ENCODE measurements around the gene SPIB. TPM values are rescaled to one million over a fixed set of nuclear protein-coding genes. Genes with fewer than 3 reads are reported as not detected.

Gene SPIB
- total RNA-seq, 1 donor from 2014 or later = not detected

DNA sequence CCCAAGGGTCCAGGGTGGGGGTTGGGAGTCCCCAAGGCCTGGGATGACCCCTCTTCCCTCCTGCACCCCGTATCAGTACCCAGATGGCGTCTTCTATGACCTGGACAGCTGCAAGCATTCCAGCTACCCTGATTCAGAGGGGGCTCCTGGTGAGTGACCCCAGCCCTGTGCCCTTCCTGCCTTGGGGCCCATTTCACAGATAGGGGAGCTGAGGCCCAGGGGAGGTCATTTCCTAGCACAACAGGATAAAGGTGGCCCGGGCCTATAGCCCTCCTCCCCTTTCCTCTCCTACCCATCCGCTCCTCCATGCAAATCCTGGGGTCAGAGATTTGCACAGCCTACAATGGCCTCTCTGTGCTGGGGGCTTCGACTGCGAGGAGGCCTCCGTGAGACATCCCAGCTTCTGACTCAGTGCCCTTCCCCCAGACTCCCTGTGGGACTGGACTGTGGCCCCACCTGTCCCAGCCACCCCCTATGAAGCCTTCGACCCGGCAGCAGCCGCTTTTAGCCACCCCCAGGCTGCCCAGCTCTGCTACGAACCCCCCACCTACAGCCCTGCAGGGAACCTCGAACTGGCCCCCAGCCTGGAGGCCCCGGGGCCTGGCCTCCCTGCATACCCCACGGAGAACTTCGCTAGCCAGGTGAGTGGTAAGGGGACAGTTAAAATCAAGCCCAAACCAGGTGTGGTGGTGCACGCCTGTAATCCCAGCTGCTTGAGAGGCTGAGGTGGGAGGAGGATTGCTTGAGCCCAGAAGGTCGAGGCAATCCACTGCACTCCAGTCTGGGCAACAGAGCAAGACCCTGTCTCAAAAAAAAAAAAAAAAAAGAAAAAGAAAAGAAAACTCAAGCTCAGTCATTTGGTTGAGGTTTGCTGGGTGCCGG is 3.9 kb downstream of the SPIB start:
- peaks cover 7% of the 10 kb centered on the region for H3K4me1 ChIP-seq
- H3K36me3 ChIP-seq = no peaks in the 10 kb centered on the region
- H3K27me3 ChIP-seq = peaks cover 35% of the 10 kb centered on the region
- no peak overlapping the region for H3K4me3 Mint-ChIP-seq
- TF ChIP-seq EZH2phosphoT487 (IDR thresholded peaks at IDR 0.05) = no peak
- no peak for TF ChIP-seq EZH2 (IDR thresholded peaks at IDR 0.05)
- TF ChIP-seq, protein P1, sequence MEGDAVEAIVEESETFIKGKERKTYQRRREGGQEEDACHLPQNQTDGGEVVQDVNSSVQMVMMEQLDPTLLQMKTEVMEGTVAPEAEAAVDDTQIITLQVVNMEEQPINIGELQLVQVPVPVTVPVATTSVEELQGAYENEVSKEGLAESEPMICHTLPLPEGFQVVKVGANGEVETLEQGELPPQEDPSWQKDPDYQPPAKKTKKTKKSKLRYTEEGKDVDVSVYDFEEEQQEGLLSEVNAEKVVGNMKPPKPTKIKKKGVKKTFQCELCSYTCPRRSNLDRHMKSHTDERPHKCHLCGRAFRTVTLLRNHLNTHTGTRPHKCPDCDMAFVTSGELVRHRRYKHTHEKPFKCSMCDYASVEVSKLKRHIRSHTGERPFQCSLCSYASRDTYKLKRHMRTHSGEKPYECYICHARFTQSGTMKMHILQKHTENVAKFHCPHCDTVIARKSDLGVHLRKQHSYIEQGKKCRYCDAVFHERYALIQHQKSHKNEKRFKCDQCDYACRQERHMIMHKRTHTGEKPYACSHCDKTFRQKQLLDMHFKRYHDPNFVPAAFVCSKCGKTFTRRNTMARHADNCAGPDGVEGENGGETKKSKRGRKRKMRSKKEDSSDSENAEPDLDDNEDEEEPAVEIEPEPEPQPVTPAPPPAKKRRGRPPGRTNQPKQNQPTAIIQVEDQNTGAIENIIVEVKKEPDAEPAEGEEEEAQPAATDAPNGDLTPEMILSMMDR (IDR thresholded peaks at IDR 0.05) = no peak
- H3K27me3 Mint-ChIP-seq (ENCODE audit: insufficient read depth, low read depth) = peaks cover 17% of the 10 kb centered on the region
- no peak overlapping the region for H3K9ac ChIP-seq
- H3K27ac ChIP-seq = no peak overlapping the region
- no peak overlapping the region for H3K4me2 ChIP-seq
- no peak for DNase-seq (ENCODE audit: low spot score)
- H4K20me1 ChIP-seq (ENCODE audit: low read depth) = peaks cover 3% of the 10 kb centered on the region
- no peak overlapping the region for H2AFZ ChIP-seq (replicated peaks)
- H3K4me3 ChIP-seq = no peak overlapping the region
- peaks cover 12% of the 10 kb centered on the region for H3K4me1 Mint-ChIP-seq
- H3K79me2 ChIP-seq (ENCODE audit: low read depth) = no peaks in the 10 kb centered on the region
- no peak overlapping the region for H3K27ac Mint-ChIP-seq
- no peaks in the 10 kb centered on the region for H3K36me3 Mint-ChIP-seq
- no peaks in the 10 kb centered on the region for H3K9me3 ChIP-seq (ENCODE audit: low read depth)
- H3F3A ChIP-seq (ENCODE audit: low read depth) = no peaks in the 10 kb centered on the region
- no peaks in the 10 kb centered on the region for H3K9me3 Mint-ChIP-seq

DNA sequence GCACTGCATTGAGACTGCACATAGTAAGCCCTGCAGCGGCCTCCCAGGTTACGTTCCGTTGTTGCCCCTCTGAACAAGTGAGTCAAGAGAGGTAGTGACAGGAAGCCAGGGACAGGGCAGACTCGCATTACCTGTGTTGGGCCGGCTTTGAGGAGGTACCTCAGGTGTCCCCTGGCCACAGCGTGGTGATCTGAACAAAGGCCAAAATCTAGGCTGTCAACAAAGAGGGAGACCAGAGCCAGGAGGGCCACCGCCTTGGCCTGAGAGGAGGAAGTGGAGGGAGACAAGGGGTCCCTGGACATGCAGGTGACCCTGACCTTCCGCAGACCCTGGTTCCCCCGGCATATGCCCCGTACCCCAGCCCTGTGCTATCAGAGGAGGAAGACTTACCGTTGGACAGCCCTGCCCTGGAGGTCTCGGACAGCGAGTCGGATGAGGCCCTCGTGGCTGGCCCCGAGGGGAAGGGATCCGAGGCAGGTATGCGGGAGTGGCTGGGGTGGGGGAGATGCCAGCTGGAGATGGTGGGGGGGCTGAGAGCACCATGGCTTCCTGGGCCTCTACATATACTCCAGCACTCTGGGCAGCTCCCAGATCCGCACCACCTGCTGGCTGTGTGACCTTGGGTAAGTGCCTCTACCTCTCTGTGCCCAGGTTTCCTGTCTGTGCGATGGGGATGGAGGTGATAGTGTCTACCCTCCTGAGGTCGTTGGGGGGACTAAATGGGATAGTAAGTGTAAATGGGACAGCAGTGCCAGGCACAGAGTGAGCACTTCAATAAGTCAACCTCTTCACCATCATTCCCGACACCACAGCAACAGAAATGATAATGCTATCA is 4.8 kb downstream of the SPIB start:
- H3K4me1 ChIP-seq = peaks cover 6% of the 10 kb centered on the region
- peaks cover 17% of the 10 kb centered on the region for H3K27me3 Mint-ChIP-seq (ENCODE audit: insufficient read depth, low read depth)
- no peaks in the 10 kb centered on the region for H3K9me3 Mint-ChIP-seq
- H3K36me3 ChIP-seq = no peaks in the 10 kb centered on the region
- no peak for DNase-seq (ENCODE audit: low spot score)
- peaks cover 10% of the 10 kb centered on the region for H3K4me1 Mint-ChIP-seq
- no peak overlapping the region for H3K27ac ChIP-seq
- no peak overlapping the region for H3K4me3 ChIP-seq
- H2AFZ ChIP-seq (replicated peaks) = no peak overlapping the region
- no peaks in the 10 kb centered on the region for H3K36me3 Mint-ChIP-seq
- H3K4me3 Mint-ChIP-seq = no peak overlapping the region
- H3K27me3 ChIP-seq = peaks cover 38% of the 10 kb centered on the region
- H3K27ac Mint-ChIP-seq = no peak overlapping the region
- H3F3A ChIP-seq (ENCODE audit: low read depth) = no peaks in the 10 kb centered on the region
- TF ChIP-seq EZH2 (IDR thresholded peaks at IDR 0.05) = no peak
- TF ChIP-seq EZH2phosphoT487 (IDR thresholded peaks at IDR 0.05) = no peak
- TF ChIP-seq, protein P1 (IDR thresholded peaks at IDR 0.05) = no peak
- H3K9me3 ChIP-seq (ENCODE audit: low read depth) = no peaks in the 10 kb centered on the region
- no peaks in the 10 kb centered on the region for H3K79me2 ChIP-seq (ENCODE audit: low read depth)
- H3K4me2 ChIP-seq = no peak overlapping the region
- no peak overlapping the region for H3K9ac ChIP-seq
- H4K20me1 ChIP-seq (ENCODE audit: low read depth) = no peaks in the 10 kb centered on the region

DNA sequence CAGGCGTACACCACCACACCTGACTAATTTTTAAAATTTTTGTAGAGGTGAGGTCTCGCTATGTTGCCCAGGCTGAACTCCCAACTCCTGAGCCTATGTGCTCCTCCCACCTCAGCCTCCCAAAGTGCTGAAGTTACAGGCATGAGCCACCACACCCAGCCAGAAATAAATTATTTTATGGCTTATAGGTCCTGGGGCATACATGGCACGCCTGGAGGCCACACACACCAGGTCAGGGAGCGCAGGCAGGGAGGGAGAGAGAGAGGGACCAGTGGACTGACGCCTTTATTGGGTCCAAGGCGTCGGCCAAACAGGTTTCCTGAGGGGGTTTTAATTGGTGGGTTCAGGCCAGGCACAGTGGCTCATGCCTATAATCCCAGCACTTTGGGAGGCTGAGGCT is 6.8 kb downstream of the SPIB start:
- TF ChIP-seq EZH2 (IDR thresholded peaks at IDR 0.05) (no peak), EZH2phosphoT487 (IDR thresholded peaks at IDR 0.05) (no peak)
- TF ChIP-seq, protein P1 (IDR thresholded peaks at IDR 0.05) = no peak
- Mint-ChIP-seq H3K4me1 (peaks cover under 1% of the 10 kb centered on the region), H3K36me3 (no peaks in the 10 kb centered on the region), H3K9me3 (no peaks in the 10 kb centered on the region), H3K27ac (no peak overlapping the region), H3K27me3 (ENCODE audit: insufficient read depth, low read depth) (peaks cover 18% of the 10 kb centered on the region), H3K4me3 (no peak overlapping the region)
- H3K36me3 ChIP-seq = no peaks in the 10 kb centered on the region
- no peaks in the 10 kb centered on the region for H3K9me3 ChIP-seq (ENCODE audit: low read depth)
- H3K79me2 ChIP-seq (ENCODE audit: low read depth) = no peaks in the 10 kb centered on the region
- no peaks in the 10 kb centered on the region for H3K4me1 ChIP-seq
- no peak for DNase-seq (ENCODE audit: low spot score)
- H3F3A ChIP-seq (ENCODE audit: low read depth) = peaks cover 4% of the 10 kb centered on the region
- no peak overlapping the region for H3K9ac ChIP-seq
- H3K27ac ChIP-seq = no peak overlapping the region
- H4K20me1 ChIP-seq (ENCODE audit: low read depth) = no peaks in the 10 kb centered on the region
- peaks cover 38% of the 10 kb centered on the region for H3K27me3 ChIP-seq
- no peak overlapping the region for H3K4me3 ChIP-seq
- no peak overlapping the region for H2AFZ ChIP-seq (replicated peaks)
- no peak overlapping the region for H3K4me2 ChIP-seq

All from neural progenitor cell (in vitro differentiated cells).